Tibial nerve (tissue), 4 donors: Measurements from ENCODE around the gene UBE2L6.

Experiments
- CTCF ChIP-seq, 5 experiments: fragments of 200-600 bp in 3 of 5; fragments of 450-650 bp in 2 of 5; sonication (generic) in 3 of 5; IDR thresholded peaks; one replicate each; pipeline ENCODE4 v1.5.1; 2016 to 2019; ENCODE audit warnings: antibody characterized with exemption in 5 of 5, mild to moderate bottlenecking in 3 of 5, moderate library complexity in 2 of 5
- EP300 ChIP-seq, 2 donors: sonication (generic); formaldehyde crosslinking; IDR thresholded peaks; one replicate each; pipeline ENCODE4 v1.6.1; 2017; ENCODE audit warnings: antibody characterized with exemption in 2 of 2, mild to moderate bottlenecking in 1 of 2
- POLR2A ChIP-seq, 2 donors: fragments of 450-650 bp; IDR thresholded peaks; one replicate each; pipeline ENCODE4 v1.6.1; 2017; ENCODE audit warnings: antibody characterized with exemption in 2 of 2, mild to moderate bottlenecking in 2 of 2, moderate library complexity in 2 of 2

GRCh38 chr11:57585301-57585700 lies 17.8 kb upstream of the UBE2L6 start:
- TF ChIP-seq EP300 (IDR thresholded peaks at IDR 0.05), result no peak
- no peak for TF ChIP-seq CTCF (IDR thresholded peaks at IDR 0.05)
- TF ChIP-seq POLR2A (IDR thresholded peaks at IDR 0.05), result no peak
